Endothelial cell of umbilical vein (primary cell): Measurements from ENCODE around the gene ATP6V1F. TPM values are rescaled to one million over a fixed set of nuclear protein-coding genes. Genes with fewer than 3 reads are reported as not detected.

Source experiments
- BruUV-seq: library from RNA; stranded (reverse); fragments of 400-500 nt; replicated peaks from 2 replicates; lab custom pipeline; 2021; lab: Mats Ljungman, UMichigan
- CTCF ChIA-PET: fragments of 300-600, 350-600 bp; sonication (Branson Sonifier 250); formaldehyde crosslinking; loops from one replicate; lab custom pipeline; 2021; ENCODE audit warnings: antibody characterized with exemption, inconsistent platforms; lab: Charles Lee
- POLR2A ChIA-PET: fragments of 300-600, 350-600 bp; sonication (Branson Sonifier 250); formaldehyde crosslinking; loops from one replicate; lab custom pipeline; 2021; ENCODE audit warnings: antibody characterized with exemption, inconsistent platforms; lab: Charles Lee
- DNase-seq: peaks from one replicate; pipeline ENCODE4 v3.0.0-alpha.2; 2011; ENCODE audit warnings: low read depth, low spot score
- FAIRE-seq: peaks from 2 replicates; lab custom pipeline; 2011; peaks lifted over from hg19 to GRCh38; lab: Jason Lieb, UNC
- H2AFZ ChIP-seq: 2 replicates; pipeline ENCODE4 v1.6.0; 2012; ENCODE audit warnings: low read depth, low read length, control low read depth, inconsistent platforms
- H3K27ac ChIP-seq: 2 replicates; pipeline ENCODE4 v1.5.1; 2011; ENCODE audit warnings: low read depth, mild to moderate bottlenecking, control low read depth, low read length, moderate library complexity; ENCODE audit not compliant: insufficient read depth
- H3K27me3 ChIP-seq, 2 experiments: 2 replicates each; pipeline versions ENCODE4 v1.6.0 to v1.6.1; 2011; ENCODE audit warnings: low read length in 2 of 2, mixed read lengths in 1 of 2; ENCODE audit not compliant: control insufficient read depth in 2 of 2, insufficient read depth in 2 of 2
- H3K36me3 ChIP-seq, 2 experiments: 2 replicates in 1 of 2; 3 replicates in 1 of 2; pipeline ENCODE4 v1.5.1; 2011; ENCODE audit warnings: low read length in 2 of 2, mild to moderate bottlenecking in 1 of 2, moderate library complexity in 1 of 2; ENCODE audit not compliant: control insufficient read depth in 2 of 2, insufficient read depth in 2 of 2; ENCODE audit errors: extremely low read depth in 1 of 2
- H3K4me1 ChIP-seq: 3 replicates; pipeline ENCODE4 v1.5.1; 2011; ENCODE audit warnings: mild to moderate bottlenecking, low read length; ENCODE audit not compliant: control insufficient read depth, insufficient read depth; ENCODE audit errors: extremely low read depth
- H3K4me2 ChIP-seq: 2 replicates; pipeline ENCODE4 v1.6.1; 2011; ENCODE audit warnings: low read length, control low read depth, mixed read lengths; ENCODE audit not compliant: insufficient read depth
- H3K4me3 ChIP-seq, 3 experiments: fragments of 200-600 bp in 1 of 3; sonication (generic), shearing (Covaris generic) in 1 of 3; replicated peaks in 1 of 3; 2 replicates each; pipeline ENCODE4 v1.5.1; 2011 to 2016; ENCODE audit warnings: control low read depth in 3 of 3, low read length in 3 of 3, mild to moderate bottlenecking in 2 of 3, inconsistent platforms in 1 of 3, low read depth in 1 of 3, moderate library complexity in 1 of 3; ENCODE audit not compliant: insufficient read depth in 1 of 3
- H3K79me2 ChIP-seq: 2 replicates; pipeline ENCODE4 v1.6.0; 2012; ENCODE audit warnings: low read length, inconsistent platforms; ENCODE audit not compliant: control insufficient read depth, insufficient read depth
- H3K9ac ChIP-seq: replicated peaks from 2 replicates; pipeline ENCODE3; 2011; ENCODE audit warnings: low read length, control low read depth; ENCODE audit not compliant: insufficient read depth; ENCODE audit errors: extremely low read depth
- H3K9me1 ChIP-seq: replicated peaks from 3 replicates; pipeline ENCODE4 v1.6.0; 2011; ENCODE audit warnings: mild to moderate bottlenecking, low read length; ENCODE audit not compliant: control insufficient read depth, insufficient read depth; ENCODE audit errors: extremely low read depth
- H3K9me3 ChIP-seq: replicated peaks from 2 replicates; pipeline ENCODE4 v1.5.1; 2012; ENCODE audit warnings: low read length, inconsistent platforms; ENCODE audit not compliant: control insufficient read depth, insufficient read depth
- H4K20me1 ChIP-seq: replicated peaks from 2 replicates; pipeline ENCODE3; 2011; ENCODE audit warnings: mild to moderate bottlenecking, low read length; ENCODE audit not compliant: control insufficient read depth, insufficient read depth; ENCODE audit errors: extremely low read depth
- EZH2 ChIP-seq: IDR thresholded peaks from 2 replicates; pipeline ENCODE4 v1.6.1; 2012; ENCODE audit warnings: borderline replicate concordance, low read depth, mild to moderate bottlenecking, moderate library complexity, low read length, inconsistent platforms; ENCODE audit not compliant: severe bottlenecking
- FOS ChIP-seq: IDR thresholded peaks from 2 replicates; pipeline ENCODE4 v1.6.1; 2011; ENCODE audit warnings: mild to moderate bottlenecking, low read length, moderate library complexity, borderline replicate concordance; ENCODE audit not compliant: insufficient read depth
- GATA2 ChIP-seq: IDR thresholded peaks from 2 replicates; pipeline ENCODE4 v1.7.0; 2011; ENCODE audit warnings: low read depth, mild to moderate bottlenecking, moderate library complexity, mixed read lengths, low read length; ENCODE audit not compliant: insufficient read length, insufficient read depth
- JUN ChIP-seq: IDR thresholded peaks from 2 replicates; pipeline ENCODE4 v1.6.1; 2011; ENCODE audit warnings: borderline replicate concordance, low read depth; ENCODE audit not compliant: insufficient read length, insufficient read depth
- MAX ChIP-seq: IDR thresholded peaks from 2 replicates; pipeline ENCODE4 v1.6.1; 2011; ENCODE audit not compliant: insufficient read depth, insufficient read length
- MYC ChIP-seq: IDR thresholded peaks from one replicate; pipeline ENCODE4 v1.6.1; 2011; ENCODE audit warnings: mild to moderate bottlenecking, low read depth, low read length
- POLR2A ChIP-seq: IDR thresholded peaks from 2 replicates; pipeline ENCODE4 v1.6.1; 2012; ENCODE audit warnings: low read depth, mild to moderate bottlenecking, control low read depth, low read length
- POLR2AphosphoS5 ChIP-seq: IDR thresholded peaks from 2 replicates; pipeline ENCODE4 v1.6.1; 2012; ENCODE audit warnings: low read depth, mild to moderate bottlenecking, control low read depth, low read length, moderate library complexity; ENCODE audit not compliant: insufficient read depth
- dilution Hi-C: fragments of 300-500 bp; cut with MboI; formaldehyde crosslinking; loops from one replicate; pipeline ENCODE4 v1.15.0; 2019; ENCODE audit warnings: low sequenced_read_pairs; ENCODE audit not compliant: extremely low pct_ligation_motif_present
- intact Hi-C: fragments of 100-400 bp; cut with micrococcal nuclease; formaldehyde crosslinking; loops from one replicate; pipeline ENCODE4 v1.10.0; 2022
- polyA plus RNA-seq, 4 experiments: library from polyadenylated mRNA; depleted of rRNA in 3 of 4; stranded (reverse) in 3 of 4; unstranded in 1 of 4; fragments of >200 nt; gene quantifications; 2 replicates each; pipeline versions ENCODE4 v1.2.1 to v1.2.3, GENCODE V29; 2011 to 2012; ENCODE audit warnings: missing spikeins in 1 of 4
- total RNA-seq: library from RNA; stranded (reverse); gene quantifications from 2 replicates; pipeline ENCODE4 v1.2.3, GENCODE V29; 2021

The ATP6V1F gene
- total and polyA plus RNA-seq, 2 donors (not counting 3 experiments of a cell fraction or from before 2014, with no cell fraction given): 156 to 360 TPM

- DNase-seq (no peak), FAIRE-seq (no peak)
- ChIA-PET CTCF (interaction anchor here (0.8 to 1.1 kb wide), 2 partner anchors 11 to 12 kb away, joined by 3 to 4 read pairs; no protein-coding TSS in a partner anchor), POLR2A (no interaction called here)
- TF ChIP-seq POLR2A: no peak
- no peak for TF ChIP-seq FOS
- no peak for TF ChIP-seq POLR2AphosphoS5
- no peak for TF ChIP-seq MAX
- no peak for TF ChIP-seq MYC
- TF ChIP-seq JUN: no peak
- no peak for TF ChIP-seq GATA2
- no peak for TF ChIP-seq EZH2
- no peak overlapping the region for H3K4me3 ChIP-seq
- H3K9me1 ChIP-seq: no peaks in the 10 kb centered on the region
- intact Hi-C loops: no loop called here
- H3K79me2 ChIP-seq: no peaks in the 10 kb centered on the region
- H4K20me1 ChIP-seq: no peaks in the 10 kb centered on the region
- no peaks in the 10 kb centered on the region for H3K9me3 ChIP-seq
- H3K9ac ChIP-seq: no peak overlapping the region
- dilution Hi-C loops: no loop called here
- no TSS peak for BruUV-seq
- no peaks in the 10 kb centered on the region for H3K36me3 ChIP-seq
- no peak overlapping the region for H3K27ac ChIP-seq
- H3K4me1 ChIP-seq: no peaks in the 10 kb centered on the region
- no peak overlapping the region for H3K4me2 ChIP-seq
- H3K27me3 ChIP-seq: peaks cover 2 to 4% of the 10 kb centered on the region in 2 experiments
- H2AFZ ChIP-seq: no peak overlapping the region
These were observed 11.7 kb downstream of the ATP6V1F start for GRCh38 chr7:128874140-128875031.
